IPS-18c (cell line): ENCODE results near the gene TBC1D5.
"Not testable (repeated sequence)": the region's sequence is repeated elsewhere in the genome, so short reads cannot be mapped to it uniquely, and the experiment has no call there.

Source experiments
- H3K4me3 ChIP-seq: 2 replicates; pipeline ENCODE4 v1.7.0; 2013; ENCODE audit warnings: low read depth, mild to moderate bottlenecking, low read length, moderate library complexity; ENCODE audit not compliant: insufficient read depth
- H3K9me3 ChIP-seq: one replicate; pipeline ENCODE4 v1.6.1; 2013; ENCODE audit warnings: mild to moderate bottlenecking, low read length, moderate library complexity; ENCODE audit not compliant: control insufficient read depth, insufficient read depth

The TBC1D5 gene

DNA sequence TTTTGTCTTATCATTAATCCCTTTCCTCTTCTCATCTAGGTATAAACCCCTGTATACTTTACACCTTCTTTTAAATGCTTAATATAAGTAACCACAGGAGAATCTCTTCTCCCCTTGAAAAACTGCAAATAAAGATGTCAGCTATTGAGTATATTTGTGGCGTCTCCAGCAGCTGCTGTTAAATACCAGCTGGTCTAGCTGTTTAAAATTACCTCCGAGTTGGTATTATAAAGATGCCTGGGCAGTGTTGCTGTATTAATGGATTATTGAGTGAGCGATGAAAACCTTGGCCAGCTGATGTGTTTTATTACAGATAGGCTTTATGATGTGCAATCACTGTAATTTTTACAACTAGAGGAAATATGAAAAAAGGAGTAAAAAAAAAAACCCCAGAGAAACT is 388.1 kb downstream of the TBC1D5 start:
- Histone ChIP-seq H3K9me3 (no peaks in the 10 kb centered on the region), H3K4me3 (no peak overlapping the region)

GRCh38 chr3:17352620-17353019 is 389.8 kb downstream of the TBC1D5 start:
- H3K9me3 ChIP-seq = no peaks in the 10 kb centered on the region
- H3K4me3 ChIP-seq = no peak overlapping the region

- not testable (repeated sequence) for H3K9me3 ChIP-seq
Observed at GRCh38 chr3:17351193-17351592, 391.2 kb downstream of the TBC1D5 start.

DNA sequence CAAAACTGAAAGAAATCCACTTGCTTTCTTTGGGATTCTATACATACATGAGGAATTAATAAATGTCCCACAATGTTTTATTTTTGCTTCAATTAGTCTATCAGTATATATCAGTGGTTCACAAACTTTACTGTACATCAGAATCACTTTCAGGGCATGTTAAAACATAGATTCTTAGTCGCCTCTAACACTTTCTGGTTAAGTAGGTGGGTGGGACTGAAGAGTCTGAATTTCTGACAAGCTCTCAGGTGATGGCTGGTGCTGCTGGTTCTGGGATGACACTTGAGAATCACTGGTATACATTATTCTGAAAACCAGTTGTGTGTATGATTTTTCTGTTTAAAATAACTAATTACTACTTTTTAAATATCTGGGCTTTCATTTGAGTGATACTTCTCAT is 393.3 kb downstream of the TBC1D5 start:
- no peaks in the 10 kb centered on the region for H3K9me3 ChIP-seq
- no peak overlapping the region for H3K4me3 ChIP-seq

More at GRCh38 chr3:17351193-17351592, 391.2 kb downstream of the TBC1D5 start:
- not testable (repeated sequence) for H3K4me3 ChIP-seq

DNA sequence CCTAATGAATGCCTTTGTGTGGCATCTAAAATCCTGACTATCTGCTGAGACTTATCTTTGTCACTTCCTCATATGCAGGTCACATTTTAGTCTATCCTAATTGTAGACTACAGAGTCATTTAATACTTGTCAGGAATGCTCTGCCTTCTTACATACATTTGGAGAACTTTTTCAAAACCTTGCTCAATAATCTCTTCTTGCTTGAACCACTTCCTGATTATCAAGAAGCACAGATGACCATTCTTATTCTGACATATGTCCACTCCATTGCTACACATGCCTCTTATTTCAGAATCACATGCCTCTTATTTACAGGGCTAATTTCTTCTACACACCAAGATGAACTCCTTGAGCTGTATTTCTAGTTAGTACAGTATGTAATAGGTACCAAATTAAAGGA is 400.3 kb downstream of the TBC1D5 start:
- no peaks in the 10 kb centered on the region for H3K9me3 ChIP-seq

DNA sequence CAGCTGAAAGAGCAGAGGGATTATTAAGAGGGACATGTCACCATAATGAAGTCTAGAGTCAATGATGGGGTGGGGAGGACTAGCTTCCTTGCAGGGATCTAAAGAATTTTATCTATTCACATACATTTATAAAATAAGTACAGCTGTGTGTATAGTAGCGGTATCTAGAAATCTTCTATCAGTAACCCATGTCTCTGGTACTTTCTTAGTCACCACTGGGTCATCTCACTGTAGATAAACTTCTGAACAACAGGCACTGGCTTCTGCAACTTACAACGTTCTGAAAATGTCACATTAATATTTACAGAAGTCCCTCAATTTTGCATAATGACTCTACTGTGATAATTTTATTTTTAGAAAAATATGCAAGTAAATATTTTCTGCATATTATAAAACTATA is 401.7 kb downstream of the TBC1D5 start:
- Histone ChIP-seq H3K9me3 (no peaks in the 10 kb centered on the region), H3K4me3 (no peak overlapping the region)

More for the DNA sequence above, 400.3 kb downstream of the TBC1D5 start:
- H3K4me3 ChIP-seq = no peak overlapping the region

DNA sequence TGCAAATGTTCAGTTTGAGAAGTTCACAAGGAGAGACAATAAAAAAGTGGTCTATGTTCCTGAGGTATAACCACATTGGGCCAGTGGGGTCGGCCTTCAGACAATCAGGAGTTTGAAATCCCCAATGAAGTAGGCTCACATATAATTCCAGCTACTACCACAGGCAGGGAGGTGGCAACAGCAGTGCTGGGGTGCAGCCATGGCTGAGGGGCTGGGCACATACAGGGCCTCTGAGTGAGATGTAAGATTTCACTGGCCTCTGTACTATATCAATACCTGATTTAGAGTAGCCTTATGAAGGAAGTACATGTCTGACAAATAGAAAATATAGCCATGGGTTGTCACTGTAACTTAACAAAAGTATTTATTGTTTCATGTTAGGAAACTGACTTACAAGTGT is 402.2 kb downstream of the TBC1D5 start:
- H3K9me3 ChIP-seq = no peaks in the 10 kb centered on the region
- no peak overlapping the region for H3K4me3 ChIP-seq

GRCh38 chr3:17339132-17339575 is 403.3 kb downstream of the TBC1D5 start:
- Histone ChIP-seq H3K9me3 (no peaks in the 10 kb centered on the region), H3K4me3 (no peak overlapping the region)

DNA sequence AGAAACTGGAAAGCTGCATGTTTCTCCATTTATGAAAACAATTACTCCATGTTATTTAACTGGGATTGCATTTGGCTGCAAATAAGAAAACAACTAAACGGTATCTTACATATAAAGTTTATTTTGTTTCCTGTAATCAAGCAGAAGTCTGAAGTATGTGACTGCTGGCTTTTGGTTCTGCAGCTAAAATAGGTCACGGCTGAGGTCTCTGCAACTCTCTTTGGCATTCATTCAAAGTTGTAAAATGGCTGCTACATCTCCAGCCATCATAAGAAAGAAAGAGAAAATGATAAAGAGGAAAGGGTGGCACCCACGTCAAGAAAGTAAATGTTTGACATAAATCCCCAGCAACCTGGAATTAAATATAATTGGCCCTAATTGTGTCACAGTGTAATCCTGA is 406.1 kb downstream of the TBC1D5 start:
- Histone ChIP-seq H3K4me3 (no peak overlapping the region), H3K9me3 (no peaks in the 10 kb centered on the region)

- Histone ChIP-seq H3K4me3 (no peak overlapping the region), H3K9me3 (no peaks in the 10 kb centered on the region)
Observed at GRCh38 chr3:17333893-17334292, 408.5 kb downstream of the TBC1D5 start.

DNA sequence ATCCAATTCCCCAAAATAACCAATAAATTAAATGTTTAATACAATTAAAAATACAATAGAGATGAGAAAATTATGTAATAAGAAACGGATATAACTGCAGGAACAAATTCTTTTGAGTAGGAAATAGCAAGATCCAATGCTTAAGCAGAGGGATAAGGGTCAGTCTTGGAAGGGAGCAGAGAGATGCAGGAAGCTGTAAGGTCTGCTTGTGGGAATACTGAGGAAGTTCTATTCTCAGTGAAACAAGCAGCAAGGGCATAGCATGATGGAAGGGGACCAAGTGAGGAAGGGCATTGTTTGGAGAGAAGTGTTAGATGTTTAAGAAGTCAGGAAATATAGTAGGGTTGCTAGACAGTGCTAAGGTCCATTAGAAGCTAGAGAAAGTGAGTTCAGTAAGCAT is 409.0 kb downstream of the TBC1D5 start:
- no peak overlapping the region for H3K4me3 ChIP-seq

GRCh38 chr3:17330660-17331059 is 411.8 kb downstream of the TBC1D5 start:
- no peak overlapping the region for H3K4me3 ChIP-seq
- no peaks in the 10 kb centered on the region for H3K9me3 ChIP-seq

More for the DNA sequence above, 409.0 kb downstream of the TBC1D5 start:
- H3K9me3 ChIP-seq = no peaks in the 10 kb centered on the region

DNA sequence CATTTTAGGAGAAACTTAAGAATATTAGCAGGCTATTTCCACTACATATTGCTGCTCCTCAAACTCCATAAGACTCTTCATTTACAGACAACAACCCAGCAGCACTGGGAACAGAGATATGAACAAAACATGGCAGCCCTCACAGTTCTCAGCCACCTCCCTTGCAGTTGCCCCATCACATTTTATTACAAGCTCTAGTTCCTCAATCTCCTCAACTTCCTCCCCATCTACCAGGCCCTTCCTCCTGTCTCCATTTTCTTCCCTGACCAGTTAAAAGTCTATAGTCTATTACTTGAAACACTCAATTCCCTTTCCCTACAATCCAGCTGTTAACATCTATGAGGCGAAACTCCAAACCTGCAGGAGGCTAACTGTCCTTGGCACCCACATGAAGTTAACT is 412.5 kb downstream of the TBC1D5 start:
- no peak overlapping the region for H3K4me3 ChIP-seq
- H3K9me3 ChIP-seq = no peaks in the 10 kb centered on the region

GRCh38 chr3:17322106-17322793 is 420.2 kb downstream of the TBC1D5 start:
- no peak overlapping the region for H3K4me3 ChIP-seq
- H3K9me3 ChIP-seq = no peaks in the 10 kb centered on the region

DNA sequence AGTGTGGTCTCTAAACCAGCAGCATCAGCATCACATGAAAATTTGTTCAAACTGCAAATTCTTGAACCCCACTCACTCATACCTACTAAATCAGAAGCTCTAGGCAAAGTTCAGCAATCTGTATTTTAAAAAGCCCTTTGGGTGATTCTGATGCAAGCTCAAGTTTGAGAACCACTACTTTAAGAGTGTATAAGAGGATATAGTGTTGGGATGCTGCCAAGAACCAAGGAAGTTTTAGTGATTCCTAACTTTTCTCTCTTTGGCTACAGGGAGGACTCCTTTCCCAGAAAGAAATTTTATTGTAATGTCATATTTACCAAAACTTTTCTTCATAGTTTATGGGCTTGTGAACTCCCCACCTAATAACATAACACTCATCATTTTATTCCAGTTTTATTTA is 422.2 kb downstream of the TBC1D5 start:
- Histone ChIP-seq H3K4me3 (no peak overlapping the region), H3K9me3 (no peaks in the 10 kb centered on the region)

GRCh38 chr3:17315897-17316296 is 426.5 kb downstream of the TBC1D5 start:
- no peaks in the 10 kb centered on the region for H3K9me3 ChIP-seq
- H3K4me3 ChIP-seq = no peak overlapping the region

GRCh38 chr3:17314171-17314570 is 428.3 kb downstream of the TBC1D5 start:
- H3K9me3 ChIP-seq = no peaks in the 10 kb centered on the region

DNA sequence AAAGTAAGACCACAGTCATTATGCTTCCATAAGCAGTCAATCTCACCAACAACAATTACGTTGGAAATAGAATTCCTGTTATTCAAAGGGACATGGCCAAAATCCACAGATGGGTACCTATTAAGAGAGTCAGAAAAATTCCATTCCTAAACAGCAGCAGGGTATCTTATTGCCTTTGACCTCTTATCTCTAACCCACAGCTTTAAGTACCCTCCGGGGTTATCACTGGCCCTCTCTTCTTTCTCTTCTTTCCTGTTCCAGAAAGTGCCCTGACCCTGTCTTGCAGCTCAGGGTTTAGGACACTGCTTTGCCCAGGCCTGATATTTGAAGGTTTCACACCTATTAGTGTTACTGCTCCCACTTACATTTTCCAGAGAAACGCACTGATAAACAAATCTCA is 428.7 kb downstream of the TBC1D5 start:
- Histone ChIP-seq H3K4me3 (no peak overlapping the region), H3K9me3 (no peaks in the 10 kb centered on the region)

More at GRCh38 chr3:17314171-17314570, 428.3 kb downstream of the TBC1D5 start:
- H3K4me3 ChIP-seq = no peak overlapping the region

DNA sequence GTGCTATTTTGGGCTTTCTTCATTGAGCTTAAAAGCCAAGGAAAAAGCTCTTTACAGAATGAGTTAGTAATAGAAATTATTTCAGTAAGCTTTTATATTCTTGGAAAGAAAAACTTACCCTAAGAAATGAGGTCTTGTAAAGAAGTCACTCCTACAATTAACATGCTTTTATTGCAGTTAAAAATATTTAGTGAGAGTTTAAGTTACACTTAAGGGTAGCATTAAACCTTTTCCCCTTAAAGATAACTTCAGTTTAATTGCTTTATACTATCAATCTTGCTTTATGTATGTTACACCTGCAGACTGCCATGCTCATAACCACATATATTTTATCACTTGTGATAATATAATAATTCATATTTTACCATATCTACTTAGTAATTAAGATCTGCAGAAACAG is 431.4 kb downstream of the TBC1D5 start:
- Histone ChIP-seq H3K4me3 (no peak overlapping the region), H3K9me3 (no peaks in the 10 kb centered on the region)
